SK-N-SH (cell line): Measurements from ENCODE around the gene SNAP29. TPM values are rescaled to one million over a fixed set of nuclear protein-coding genes. Genes with fewer than 3 reads are reported as not detected.

Experiments
- CTCF ChIA-PET: fragments of 300-600, 350-600 bp; formaldehyde crosslinking; extraction: SDS; loops from one replicate; lab custom pipeline; 2021; lab: Yijun Ruan, JAX
- POLR2A ChIA-PET: fragments of 350-600 bp; sonication (Branson Sonifier 250); formaldehyde crosslinking; extraction: SDS; loops from one replicate; lab custom pipeline; 2020; ENCODE audit warnings: antibody characterized with exemption, inconsistent platforms; lab: Yijun Ruan, JAX
- DNase-seq: peaks from one replicate; pipeline ENCODE4 v3.0.0; 2012
- H2AFZ ChIP-seq: fragments of 200-600 bp; sonication (generic); 2 replicates; pipeline ENCODE4 v1.8.1; 2016; ENCODE audit warnings: antibody characterized with exemption, mild to moderate bottlenecking, low read depth
- H3F3A ChIP-seq: fragments of 200-600 bp; sonication (generic); replicated peaks from 2 replicates; pipeline ENCODE3; 2016; ENCODE audit warnings: antibody characterized with exemption, mild to moderate bottlenecking; ENCODE audit not compliant: insufficient read depth
- H3K27ac ChIP-seq, 2 experiments: fragments of 200-500 bp in 1 of 2; fragments of 200-600 bp in 1 of 2; sonication (Bioruptor generic) in 1 of 2; sonication (generic), shearing (Covaris generic) in 1 of 2; 2 replicates each; pipeline versions ENCODE4 v1.5.1 to v1.6.1; 2014 to 2016; ENCODE audit warnings: low read depth in 2 of 2, inconsistent platforms in 1 of 2, low read length in 1 of 2, mild to moderate bottlenecking in 1 of 2, mixed read lengths in 1 of 2
- H3K27me3 ChIP-seq: fragments of 200-600 bp; sonication (generic), shearing (Covaris generic); 2 replicates; pipeline ENCODE4 v1.6.1; 2016; ENCODE audit warnings: mixed run types; ENCODE audit not compliant: insufficient read depth
- H3K36me3 ChIP-seq, 2 experiments: fragments of 200-500 bp in 1 of 2; fragments of 200-600 bp in 1 of 2; sonication (Bioruptor generic) in 1 of 2; sonication (generic) in 1 of 2; replicated peaks in 1 of 2; 2 replicates each; pipeline versions ENCODE3 to v1.5.1; 2014 to 2016; ENCODE audit warnings: low read length in 1 of 2, mild to moderate bottlenecking in 1 of 2; ENCODE audit not compliant: insufficient read depth in 2 of 2, control insufficient read depth in 1 of 2
- H3K4me1 ChIP-seq, 2 experiments: fragments of 200-500 bp in 1 of 2; fragments of 200-600 bp in 1 of 2; sonication (Bioruptor generic) in 1 of 2; sonication (generic), shearing (Covaris generic) in 1 of 2; 2 replicates each; pipeline versions ENCODE4 v1.5.1 to v1.6.1; 2014 to 2016; ENCODE audit warnings: low read depth in 1 of 2, low read length in 1 of 2, mixed run types in 1 of 2; ENCODE audit not compliant: insufficient read depth in 2 of 2, control insufficient read depth in 1 of 2
- H3K4me2 ChIP-seq: fragments of 200-600 bp; sonication (generic), shearing (Covaris generic); 2 replicates; pipeline ENCODE4 v1.6.1; 2017; ENCODE audit warnings: mixed run types
- H3K4me3 ChIP-seq, 2 experiments: fragments of 200-500 bp in 1 of 2; fragments of 200-600 bp in 1 of 2; sonication (Bioruptor generic) in 1 of 2; sonication (generic), shearing (Covaris generic) in 1 of 2; 2 replicates each; pipeline versions ENCODE4 v1.5.1 to v1.8.1; 2014 to 2016; ENCODE audit warnings: low read depth in 2 of 2, inconsistent platforms in 1 of 2, low read length in 1 of 2, mild to moderate bottlenecking in 1 of 2, mixed read lengths in 1 of 2, moderate library complexity in 1 of 2
- H3K79me2 ChIP-seq: fragments of 200-600 bp; sonication (generic); 2 replicates; pipeline ENCODE4 v1.8.1; 2017; ENCODE audit warnings: mild to moderate bottlenecking; ENCODE audit not compliant: insufficient read depth
- H3K9ac ChIP-seq: fragments of 200-600 bp; sonication (generic); 2 replicates; pipeline ENCODE4 v1.6.1; 2017; ENCODE audit warnings: mixed run types
- H3K9me2 ChIP-seq: fragments of 200-600 bp; sonication (generic); 2 replicates; pipeline ENCODE4 v1.6.1; 2017; ENCODE audit warnings: mixed run types
- H3K9me3 ChIP-seq: fragments of 200-600 bp; sonication (generic); 2 replicates; pipeline ENCODE4 v1.6.1; 2017; ENCODE audit warnings: mixed run types, mild to moderate bottlenecking, moderate library complexity
- H4K20me1 ChIP-seq: fragments of 200-600 bp; sonication (generic); 2 replicates; pipeline ENCODE4 v1.6.1; 2017; ENCODE audit warnings: mild to moderate bottlenecking, mixed run types; ENCODE audit not compliant: insufficient read depth
- CHD2 ChIP-seq: fragments of 150-350 bp; IDR thresholded peaks from 2 replicates; pipeline ENCODE4 v1.6.1; 2018; ENCODE audit warnings: low read length; ENCODE audit not compliant: partially characterized antibody
- CTCF ChIP-seq: fragments of 200-600 bp; sonication (generic); IDR thresholded peaks from 2 replicates; pipeline ENCODE4 v1.6.1; 2017; ENCODE audit warnings: antibody characterized with exemption, mild to moderate bottlenecking, moderate library complexity
- ELF1 ChIP-seq: IDR thresholded peaks from 2 replicates; pipeline ENCODE4 v1.4.0; 2012
- EP300 ChIP-seq, 2 experiments: IDR thresholded peaks; 2 replicates each; pipeline versions ENCODE4 v1.4.0 to v1.6.1; 2012; ENCODE audit warnings: borderline replicate concordance in 1 of 2, low read depth in 1 of 2, low read length in 1 of 2
- FOSL2 ChIP-seq: IDR thresholded peaks from 2 replicates; pipeline ENCODE4 v1.4.0; 2012; ENCODE audit warnings: low read depth, mild to moderate bottlenecking, moderate library complexity, borderline replicate concordance
- FOXJ3 ChIP-seq: sonication (generic); formaldehyde crosslinking; IDR thresholded peaks from 2 replicates; pipeline ENCODE4 v1.5.1; 2020; ENCODE audit warnings: mild to moderate bottlenecking, missing genetic modification reagents
- GABPA ChIP-seq: IDR thresholded peaks from 2 replicates; pipeline ENCODE4 v1.4.0; 2012; ENCODE audit warnings: low read depth, mild to moderate bottlenecking
- GATA2 ChIP-seq: sonication (generic); formaldehyde crosslinking; IDR thresholded peaks from 2 replicates; pipeline ENCODE4 v1.5.0; 2020; ENCODE audit warnings: mild to moderate bottlenecking, missing genetic modification reagents
- MAX ChIP-seq: IDR thresholded peaks from 2 replicates; pipeline ENCODE4 v1.4.0; 2012; ENCODE audit warnings: low read depth
- MXI1 ChIP-seq: IDR thresholded peaks from 2 replicates; pipeline ENCODE4 v1.6.1; 2012; ENCODE audit warnings: mild to moderate bottlenecking, low read depth, low read length, improper control_type of control experiment
- NFIC ChIP-seq: IDR thresholded peaks from 2 replicates; pipeline ENCODE4 v1.4.0; 2012; ENCODE audit warnings: borderline replicate concordance
- NRF1 ChIP-seq: IDR thresholded peaks from 2 replicates; pipeline ENCODE4 v1.6.1; 2012; ENCODE audit warnings: low read depth, mild to moderate bottlenecking, low read length
- RAD21 ChIP-seq: IDR thresholded peaks from 2 replicates; pipeline ENCODE4 v1.6.1; 2012; ENCODE audit warnings: mild to moderate bottlenecking, low read length
- RCOR1 ChIP-seq: fragments of 150-350 bp; IDR thresholded peaks from 2 replicates; pipeline ENCODE4 v1.6.1; 2017; ENCODE audit warnings: antibody characterized with exemption, low read length
- SIN3A ChIP-seq: IDR thresholded peaks from 2 replicates; pipeline ENCODE4 v1.6.1; 2012; ENCODE audit warnings: low read depth, mild to moderate bottlenecking, low read length, moderate library complexity, borderline replicate concordance
- SMC3 ChIP-seq: IDR thresholded peaks from 2 replicates; pipeline ENCODE4 v1.6.1; 2012; ENCODE audit warnings: low read depth, low read length, improper control_type of control experiment
- TAF1 ChIP-seq: IDR thresholded peaks from 2 replicates; pipeline ENCODE4 v1.6.1; 2012; ENCODE audit warnings: low read depth, mild to moderate bottlenecking, low read length, moderate library complexity, borderline replicate concordance
- TCF12 ChIP-seq: IDR thresholded peaks from 2 replicates; pipeline ENCODE4 v1.4.0; 2012
- YY1 ChIP-seq: IDR thresholded peaks from 2 replicates; pipeline ENCODE4 v1.4.0; 2012; ENCODE audit warnings: low read depth, mild to moderate bottlenecking
- ZBTB33 ChIP-seq: IDR thresholded peaks from 2 replicates; pipeline ENCODE4 v1.4.0; 2012; ENCODE audit warnings: low read depth, borderline replicate concordance
- WGBS: methylation state at CpG from one replicate; pipeline ENCODE4 v1.1.6; 2017; ENCODE audit warnings: low lambda C conversion rate; 5-methylcytosine and 5-hydroxymethylcytosine counted together
- polyA plus RNA-seq, 3 experiments: library from polyadenylated mRNA; depleted of rRNA; stranded (reverse); fragments of >200 nt; gene quantifications; 2 replicates each; pipeline ENCODE4 v1.2.3, GENCODE V29; 2012

Gene SNAP29
- polyA plus RNA-seq, 1 of the 3 experiments (the other 2 are of a cell fraction) = 37.3 TPM

GRCh38 chr22:20885017-20885556 lies 26.3 kb downstream of the SNAP29 start:
- H3K79me2 ChIP-seq = no peaks in the 10 kb centered on the region
- POLR2A ChIA-PET = interaction anchor here (0.5 to 1.7 kb wide), 8 partner anchors 18 to 130 kb away, joined by 3 to 15 read pairs (median 6); partner anchors contain the start of genes CRKL, LZTR1 and P2RX6
- no peaks in the 10 kb centered on the region for H4K20me1 ChIP-seq
- peak overlapping the region in 1 of 2 experiments; percentile 27; a peak in 1 of 4 replicates for H3K4me3 ChIP-seq
- H3F3A ChIP-seq = peaks cover 14% of the 10 kb centered on the region
- peak; percentile 28 for DNase-seq
- no peaks in the 10 kb centered on the region for H3K27me3 ChIP-seq
- no peak overlapping the region for H3K9ac ChIP-seq
- H3K27ac ChIP-seq = peak overlapping the region; percentile 59 to 95; a peak in 3 of 4 replicates
- WGBS = 68% methylated on average over 8 of the region's 8 CpGs
- peaks cover 0 to 32% of the 10 kb centered on the region in 2 experiments; a peak in 1 of 4 replicates for H3K4me1 ChIP-seq
- no peaks in the 10 kb centered on the region for H3K9me2 ChIP-seq
- no peaks in the 10 kb centered on the region for H3K9me3 ChIP-seq
- H3K4me2 ChIP-seq = no peak overlapping the region
- CTCF ChIA-PET = interaction anchor here (0.8 to 2.7 kb wide), 34 partner anchors 8 to 218 kb away, joined by 3 to 31 read pairs (median 6); partner anchors contain the start of genes AIFM3, CRKL, P2RX6 and SERPIND1
- peaks cover 12 to 28% of the 10 kb centered on the region in 2 experiments for H3K36me3 ChIP-seq
- TF ChIP-seq NRF1 = no peak
- TF ChIP-seq TCF12 = no peak
- TF ChIP-seq CHD2 = no peak
- no peak for TF ChIP-seq RAD21
- TF ChIP-seq GABPA = no peak
- TF ChIP-seq MAX = no peak
- no peak for TF ChIP-seq FOXJ3
- no peak for TF ChIP-seq FOSL2
- TF ChIP-seq RCOR1 = no peak
- no peak for TF ChIP-seq YY1
- TF ChIP-seq ELF1 = no peak
- TF ChIP-seq TAF1 = no peak
- TF ChIP-seq SIN3A = no peak
- no peak overlapping the region for H2AFZ ChIP-seq

DNA sequence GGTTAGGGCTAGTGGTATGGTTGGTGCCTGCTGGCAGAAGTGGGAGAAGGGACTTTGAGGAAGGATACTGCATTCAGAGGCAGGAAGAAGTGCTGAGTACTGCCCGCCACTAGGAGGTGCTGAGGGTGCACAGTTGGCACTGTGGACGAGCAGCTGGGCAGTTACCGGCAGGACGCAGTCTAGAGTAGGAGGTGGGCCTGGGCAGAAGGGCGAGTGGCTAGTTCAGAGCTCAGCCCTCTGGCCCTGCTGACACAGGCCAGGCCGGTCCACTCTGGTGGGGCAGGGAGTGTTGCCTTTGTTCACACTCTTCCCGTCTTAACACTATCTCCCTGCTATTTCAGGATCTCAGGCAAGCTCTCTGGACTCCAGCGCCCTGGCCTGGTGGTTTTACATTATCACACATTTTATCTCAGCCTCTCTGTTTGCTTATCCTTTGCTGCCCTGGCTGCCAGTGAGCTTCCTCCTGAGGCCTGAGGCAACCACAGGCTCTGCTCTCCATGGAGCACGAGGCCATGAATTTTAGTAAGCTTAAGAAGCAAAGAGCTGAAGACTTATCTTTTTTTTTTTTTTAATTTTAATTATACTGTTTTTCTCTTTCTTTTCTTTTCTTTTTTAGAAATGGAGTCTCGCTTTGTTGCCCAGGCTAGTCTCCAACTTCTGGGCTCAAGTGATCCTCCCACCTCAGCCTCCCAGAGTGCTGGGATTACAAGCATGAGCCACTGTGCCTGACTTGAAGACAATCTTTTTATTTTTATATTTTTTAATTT lies 26.9 kb downstream of the SNAP29 start:
- Histone ChIP-seq H3K9me2 (no peaks in the 10 kb centered on the region), H4K20me1 (no peaks in the 10 kb centered on the region), H3K4me2 (peak overlapping the region; percentile 31; the same call in 1 of the 2 replicates), H3K27me3 (no peaks in the 10 kb centered on the region), H3K9ac (no peak overlapping the region), H2AFZ (peak overlapping the region; percentile 58; the same call in 1 of the 2 replicates), H3F3A (peaks cover 14% of the 10 kb centered on the region), H3K4me3 (peak overlapping the region in 1 of 2 experiments; percentile 27; a peak in 2 of 4 replicates), H3K9me3 (no peaks in the 10 kb centered on the region), H3K27ac (peak overlapping the region; percentile 59 to 95), H3K36me3 (peaks cover 12 to 28% of the 10 kb centered on the region in 2 experiments), H3K4me1 (peaks cover 0 to 33% of the 10 kb centered on the region in 2 experiments; a peak in 1 of 4 replicates), H3K79me2 (no peaks in the 10 kb centered on the region)
- WGBS = 23% methylated on average over 9 of the region's 10 CpGs
- DNase-seq = peak; percentile 84
- POLR2A ChIA-PET = interaction anchor here (0.5 to 1.7 kb wide), 10 partner anchors 18 to 129 kb away, joined by 3 to 15 read pairs (median 5); partner anchors contain the start of genes CRKL, LZTR1, P2RX6 and THAP7
- TF ChIP-seq RCOR1 = peak; percentile 10; the same call in 1 of the 2 replicates
- TF ChIP-seq FOSL2 = no peak
- peak; percentile 33 for TF ChIP-seq CHD2
- TF ChIP-seq MXI1 = peak; percentile 45; the same call in 1 of the 2 replicates
- no peak for TF ChIP-seq YY1
- peak; percentile 84 for TF ChIP-seq SMC3
- TF ChIP-seq CTCF = peak; percentile 91
- 0 out of 2 replicates have a peak, but pooled peaks have one; percentile 13 for TF ChIP-seq SIN3A
- no peak for TF ChIP-seq ZBTB33
- peak; percentile 88 for TF ChIP-seq RAD21
- peak in 1 of 2 experiments; percentile 68; a peak in 1 of 4 replicates for TF ChIP-seq EP300 (IDR thresholded peaks at IDR 0.05; ENCODE audit: borderline replicate concordance in 1 of 2, low read depth in 1 of 2, low read length in 1 of 2)
- no peak for TF ChIP-seq MAX
- peak; percentile 90 for TF ChIP-seq GATA2 (CRISPR knock-in tag)
- no peak for TF ChIP-seq NFIC
- CTCF ChIA-PET = interaction anchor here (0.6 to 2.7 kb wide), 53 partner anchors 8 to 218 kb away, joined by 3 to 31 read pairs (median 4); partner anchors contain the start of genes AIFM3, CRKL, LZTR1 and P2RX6
